Activated CD4-positive, alpha-beta T cell treated with anti-CD3 and anti-CD28 coated beads, Interleukin-2, Interleukin-6, amounts not matched to agents 100 ng/mL and 50 ng/mL, durations not matched to agents 16 hours and 8 hours (primary cell): ENCODE results near the gene KRTAP10-3.

Experiments
- DNase-seq: peaks from one replicate; pipeline ENCODE4 v3.0.0-alpha.2; 2020

KRTAP10-3 gene

GRCh38 chr21:44527156-44527982 is 31.2 kb downstream of the KRTAP10-3 start:
- DNase-seq: no peak

DNA sequence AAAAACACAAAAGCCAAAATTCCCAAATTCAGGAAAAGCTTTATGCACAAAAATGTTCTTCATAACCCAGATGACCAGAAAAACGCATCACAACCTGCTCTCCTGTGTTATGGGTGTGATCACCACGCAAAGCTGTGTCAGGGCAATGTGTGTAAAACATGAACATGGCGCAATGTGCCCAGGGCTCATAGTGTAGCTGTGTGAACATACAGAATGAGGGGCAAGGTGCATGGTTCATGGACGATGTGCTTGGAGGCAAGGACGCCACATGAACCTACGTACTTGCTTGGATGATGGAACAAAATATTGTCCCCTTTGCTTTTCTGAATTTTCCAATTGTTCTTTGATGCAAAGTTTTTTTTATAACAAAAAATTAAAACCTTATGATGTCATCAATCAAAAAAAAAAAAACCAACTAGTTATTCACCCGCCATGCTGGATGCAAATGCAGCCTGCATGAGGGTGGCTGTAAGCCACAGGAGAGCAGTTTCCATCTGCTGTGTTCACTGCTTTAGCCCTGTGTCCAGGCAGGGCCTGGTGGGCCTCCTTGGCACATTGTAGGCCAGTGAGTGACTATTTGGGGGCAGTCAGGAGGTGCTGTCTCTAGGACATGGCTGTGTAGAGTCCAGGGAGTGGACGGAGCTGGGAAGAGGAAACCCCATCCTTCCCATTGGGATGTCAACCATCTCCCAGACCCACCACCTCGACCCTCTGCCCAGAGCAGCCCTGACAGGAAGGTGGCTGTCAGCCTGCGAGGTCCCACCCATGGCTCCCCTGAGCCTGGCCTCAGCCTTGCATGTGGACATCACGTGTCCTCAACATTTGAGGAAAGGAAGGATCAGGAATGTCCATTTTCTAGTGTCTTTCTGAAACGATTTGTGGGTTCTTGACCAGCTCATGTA is 32.2 kb downstream of the KRTAP10-3 start:
- DNase-seq: no peak

GRCh38 chr21:44525391-44526095 is 33.1 kb downstream of the KRTAP10-3 start:
- DNase-seq: no peak

- DNase-seq: no peak
Measured at GRCh38 chr21:44524414-44525371, 33.9 kb downstream of the KRTAP10-3 start.

DNA sequence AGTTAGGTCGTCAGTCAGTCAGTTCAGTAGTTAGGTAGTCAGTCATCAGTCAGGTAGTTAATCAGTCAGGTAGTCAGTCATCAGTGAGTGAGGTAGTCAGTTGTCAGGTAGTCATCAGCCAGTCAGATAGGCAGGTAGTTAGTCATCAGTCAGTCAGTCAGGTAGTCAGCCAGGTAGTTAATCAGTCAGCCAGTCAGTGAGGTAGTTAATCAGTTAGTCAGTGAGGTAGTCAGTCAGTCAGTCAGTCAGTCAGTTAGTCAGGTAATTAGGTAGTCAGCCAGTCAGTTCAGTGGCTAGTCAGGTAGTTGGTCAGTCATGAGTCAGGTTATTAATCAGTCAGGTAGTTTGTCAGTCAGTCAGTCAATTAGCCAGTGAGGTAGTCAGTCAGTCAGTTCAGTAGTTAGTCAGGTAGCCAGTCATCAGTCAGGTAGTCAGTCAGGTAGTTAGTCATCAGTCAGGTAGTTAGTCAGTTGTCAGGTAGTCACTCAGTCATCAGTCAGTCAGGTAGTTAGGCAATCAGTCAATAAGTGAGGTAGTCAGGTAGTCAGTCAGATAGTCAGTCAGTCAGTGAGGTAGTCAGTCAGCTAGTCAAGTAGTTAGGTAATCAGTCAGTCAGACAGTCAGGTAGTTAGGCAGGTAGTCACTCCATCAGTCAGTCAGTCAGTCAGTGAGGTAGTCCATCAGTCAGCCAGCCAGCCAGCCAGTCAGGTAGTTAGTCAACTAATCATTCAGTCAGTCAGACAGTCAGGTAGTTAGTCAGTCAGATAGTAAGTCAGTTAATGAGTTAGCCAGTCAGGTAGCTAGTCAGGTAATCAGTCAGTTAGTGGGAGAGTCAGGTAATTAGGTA is 34.8 kb downstream of the KRTAP10-3 start:
- no peak for DNase-seq

GRCh38 chr21:44522753-44523204 is 35.8 kb downstream of the KRTAP10-3 start:
- DNase-seq: no peak

DNA sequence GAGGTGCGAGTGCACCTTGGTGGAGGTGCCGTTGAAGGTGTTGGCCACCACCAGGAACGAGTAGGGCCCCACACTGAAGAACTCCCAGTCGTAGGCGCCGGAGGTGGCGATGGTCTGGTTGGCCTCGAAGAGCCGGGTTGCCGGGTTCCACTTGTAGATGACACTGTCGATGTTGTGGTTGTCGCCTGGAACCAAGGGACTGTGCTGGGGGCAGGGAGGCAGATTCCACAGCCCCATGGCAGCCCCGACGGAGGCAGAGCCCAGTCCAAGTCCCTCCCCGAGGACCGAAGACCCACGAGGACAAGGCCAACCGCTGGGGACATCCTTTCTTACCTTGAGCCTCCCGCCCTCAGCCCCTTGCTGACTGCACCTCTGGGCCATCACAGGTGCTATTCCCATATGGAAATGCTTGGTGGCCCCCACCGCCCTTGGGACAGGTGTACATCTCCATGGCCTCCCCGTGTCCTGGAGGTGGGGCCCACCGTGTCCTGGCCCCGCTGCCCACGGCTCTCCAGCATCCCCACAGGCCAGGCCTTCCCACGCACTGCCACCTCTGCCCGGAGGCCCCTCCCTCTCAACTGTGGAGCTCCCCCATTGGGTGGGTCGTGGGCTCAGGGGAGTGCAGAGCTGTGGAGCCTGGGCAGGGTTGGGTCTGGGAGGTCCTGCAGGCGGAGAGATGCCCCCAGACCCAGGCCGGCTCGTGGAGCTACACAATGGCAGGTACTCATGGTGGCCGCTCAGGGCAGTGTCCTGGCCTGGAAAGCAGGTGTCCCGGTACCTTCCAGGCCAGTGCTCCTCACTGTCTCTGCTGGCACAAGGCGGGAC is 36.5 kb downstream of the KRTAP10-3 start:
- DNase-seq: no peak

GRCh38 chr21:44521301-44521927 is 37.2 kb downstream of the KRTAP10-3 start:
- no peak for DNase-seq

DNA sequence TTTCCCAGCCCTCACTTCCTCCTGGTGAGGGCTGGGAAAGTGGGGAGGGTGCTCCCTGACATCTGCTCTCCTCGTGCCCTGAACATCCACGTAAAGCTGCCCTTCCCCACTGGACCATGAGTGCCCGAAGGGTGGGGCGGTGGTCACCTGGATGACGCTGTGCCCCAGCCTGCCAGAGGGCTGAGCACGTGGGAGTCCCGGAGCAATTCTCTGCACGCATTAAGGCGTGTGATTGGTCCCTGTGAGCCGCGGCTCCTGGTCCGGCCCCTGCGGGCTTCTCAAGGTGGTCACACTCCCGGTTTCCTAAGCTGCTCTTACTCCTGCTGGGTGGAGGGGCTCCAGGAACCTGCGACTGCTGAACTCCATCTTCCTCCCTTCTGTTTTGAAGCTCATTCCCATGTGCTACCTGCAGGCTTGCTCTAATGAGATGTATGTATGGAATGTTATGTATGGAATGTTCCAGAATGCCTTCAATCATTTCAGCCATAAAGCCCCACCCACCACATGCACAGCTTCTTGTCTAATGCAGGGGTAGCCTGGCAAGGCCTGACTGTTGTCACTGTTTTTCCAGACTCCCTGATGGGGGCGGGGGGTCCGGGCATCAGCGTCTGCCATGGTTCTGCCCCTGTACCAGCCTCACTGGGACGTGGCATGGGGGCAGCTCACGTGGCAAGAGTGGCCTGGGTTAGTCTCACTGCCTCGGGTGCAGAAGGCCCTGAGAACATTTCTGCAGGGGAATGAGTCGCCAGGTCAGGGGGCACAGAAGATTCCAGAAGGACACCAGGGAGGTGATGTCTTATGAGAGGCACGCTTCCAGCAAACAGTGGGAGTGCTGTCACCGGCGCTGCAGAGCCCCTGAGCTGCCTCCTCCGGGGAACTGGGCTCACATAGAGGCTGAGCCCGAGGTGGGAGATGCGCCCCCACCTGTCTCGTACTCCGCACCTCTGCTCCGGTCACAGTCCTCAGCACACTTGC is 38.0 kb downstream of the KRTAP10-3 start:
- no peak for DNase-seq

- no peak for DNase-seq
Measured at GRCh38 chr21:44519346-44520325, 39.0 kb downstream of the KRTAP10-3 start.

GRCh38 chr21:44518686-44519085 is 39.9 kb downstream of the KRTAP10-3 start:
- DNase-seq: no peak

- peak; percentile 37 for DNase-seq
Measured at GRCh38 chr21:44517175-44517899, 41.3 kb downstream of the KRTAP10-3 start.

GRCh38 chr21:44516828-44517174 is 41.8 kb downstream of the KRTAP10-3 start:
- no peak for DNase-seq

DNA sequence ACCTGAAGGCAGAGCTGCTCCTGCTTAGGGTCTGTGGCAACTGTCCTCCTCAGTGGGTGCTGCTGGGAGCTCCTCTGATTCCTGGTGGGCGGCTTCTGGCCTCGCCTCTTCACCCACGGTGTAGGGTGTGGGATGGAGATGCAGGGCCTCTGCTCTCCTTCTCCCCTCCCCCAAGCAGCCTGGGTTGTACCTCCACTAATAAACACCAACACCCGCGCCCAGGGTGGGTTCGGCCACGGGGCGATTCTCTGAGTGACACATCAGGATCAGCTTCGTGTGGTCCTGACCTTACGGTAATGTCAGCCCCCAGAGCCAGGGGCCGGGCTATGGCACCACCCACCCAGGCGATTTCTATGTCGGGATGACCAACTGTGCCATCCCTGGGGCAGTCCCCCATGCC is 42.3 kb downstream of the KRTAP10-3 start:
- DNase-seq: no peak

- no peak for DNase-seq
Measured at GRCh38 chr21:44515359-44516165, 43.0 kb downstream of the KRTAP10-3 start.
